ENCODE measurements around the gene BAIAP2L1. TPM values are rescaled to one million over a fixed set of nuclear protein-coding genes. Genes with fewer than 3 reads are reported as not detected.
"Not testable (repeated sequence)": the region's sequence is repeated elsewhere in the genome, so short reads cannot be mapped to it uniquely, and the experiment has no call there.

Gene BAIAP2L1, protein sequence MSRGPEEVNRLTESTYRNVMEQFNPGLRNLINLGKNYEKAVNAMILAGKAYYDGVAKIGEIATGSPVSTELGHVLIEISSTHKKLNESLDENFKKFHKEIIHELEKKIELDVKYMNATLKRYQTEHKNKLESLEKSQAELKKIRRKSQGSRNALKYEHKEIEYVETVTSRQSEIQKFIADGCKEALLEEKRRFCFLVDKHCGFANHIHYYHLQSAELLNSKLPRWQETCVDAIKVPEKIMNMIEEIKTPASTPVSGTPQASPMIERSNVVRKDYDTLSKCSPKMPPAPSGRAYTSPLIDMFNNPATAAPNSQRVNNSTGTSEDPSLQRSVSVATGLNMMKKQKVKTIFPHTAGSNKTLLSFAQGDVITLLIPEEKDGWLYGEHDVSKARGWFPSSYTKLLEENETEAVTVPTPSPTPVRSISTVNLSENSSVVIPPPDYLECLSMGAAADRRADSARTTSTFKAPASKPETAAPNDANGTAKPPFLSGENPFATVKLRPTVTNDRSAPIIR
- 14.5 and 21.4 TPM in 2 replicates for total RNA-seq (2014; rRNA removed; shearing (Covaris generic); ENCODE audit: low replicate concordance)

DNA sequence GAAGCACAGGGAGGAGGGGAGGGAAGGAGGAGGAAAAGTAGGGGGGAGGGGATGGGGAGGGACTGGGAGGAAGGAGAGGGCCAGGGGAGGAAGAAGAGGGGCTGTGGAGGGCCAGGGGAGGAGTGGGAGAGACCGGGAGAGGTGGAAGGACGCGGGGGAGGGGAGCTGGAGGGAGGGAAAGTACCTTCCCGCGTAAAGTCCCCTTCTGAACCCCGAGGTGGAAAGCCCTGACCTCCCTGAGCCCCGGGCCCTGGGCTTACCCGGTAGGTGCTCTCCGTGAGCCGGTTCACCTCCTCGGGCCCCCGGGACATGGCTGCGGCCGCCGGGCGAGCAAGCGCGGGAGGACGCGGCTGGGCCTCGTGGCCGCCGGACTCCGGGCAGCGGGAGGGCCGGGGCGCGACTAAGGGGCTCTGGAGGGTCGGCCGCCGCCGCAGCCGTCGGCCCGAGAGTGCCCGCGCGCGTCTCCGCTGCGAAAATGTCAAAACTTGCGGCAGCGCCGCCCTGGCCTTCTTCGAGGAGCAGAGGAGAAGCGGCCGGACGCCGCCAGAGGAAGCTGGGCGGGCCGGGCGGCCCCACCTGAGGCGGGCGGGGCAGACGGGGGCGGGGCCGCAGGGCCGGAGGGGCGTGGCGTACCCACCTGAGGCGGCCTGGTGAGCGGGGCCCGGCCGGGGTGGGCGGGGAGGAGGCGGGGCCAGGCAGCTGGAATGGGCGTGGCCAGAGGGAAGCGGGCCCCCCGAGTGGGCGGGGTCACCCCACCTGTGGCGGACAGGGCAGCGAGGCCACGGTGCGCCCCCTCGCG is at the start of gene BAIAP2L1:
TSS of gene BAIAP2L1 (minus strand) at position 549 of the 799 bp plus-strand sequence. CDS start at position 311, 238 bp downstream.
- DNase-seq (ENCODE audit: low read depth) = peak; percentile 85
- in situ Hi-C loops (cut with HindIII; ENCODE audit: low pct_unique_long_range_greater_than_20kb, low sequenced_read_pairs) = no loop called here

DNA sequence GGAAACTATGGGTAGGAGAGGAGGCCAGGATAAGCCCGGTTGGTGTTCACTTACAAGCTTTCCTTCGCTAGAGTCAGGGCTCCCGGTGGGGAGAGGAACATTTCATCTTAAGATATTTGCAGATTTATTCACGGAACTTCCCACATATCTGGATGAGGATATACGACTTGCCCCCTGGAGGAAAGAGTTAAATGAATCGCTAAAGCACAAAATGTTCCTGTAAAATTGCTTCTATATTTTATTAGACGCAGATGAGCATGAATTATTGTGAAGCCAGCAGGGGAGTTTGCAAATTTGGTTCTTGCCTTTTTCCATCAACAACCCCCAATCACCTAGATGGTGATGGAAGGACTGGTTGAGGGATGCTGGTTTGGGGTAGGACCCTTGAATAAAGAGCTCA is 47.9 kb upstream of the BAIAP2L1 start:
- in situ Hi-C loops (cut with HindIII; ENCODE audit: low pct_unique_long_range_greater_than_20kb, low sequenced_read_pairs) = no loop called here
- no peak for DNase-seq (ENCODE audit: low read depth)

DNA sequence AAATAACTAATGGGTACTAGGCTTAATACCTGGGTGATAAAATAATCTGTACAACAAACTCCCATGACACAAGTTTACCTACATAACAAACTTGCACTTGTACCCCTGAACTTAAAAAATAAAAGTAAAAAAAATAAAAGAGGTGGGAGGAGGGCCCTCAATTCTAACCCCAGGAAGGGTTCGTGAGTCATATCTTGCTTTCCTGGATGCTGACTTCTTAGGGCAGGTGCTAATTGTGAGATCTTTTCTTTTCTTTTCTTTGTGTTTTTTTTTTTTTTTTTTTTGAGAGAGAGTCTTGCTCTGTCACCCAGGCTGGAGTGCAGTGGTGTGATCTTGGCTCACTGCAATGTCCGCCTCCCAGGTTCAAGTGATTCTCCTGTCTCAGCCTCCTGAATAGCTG is 40.1 kb upstream of the BAIAP2L1 start:
- in situ Hi-C loops (cut with HindIII; ENCODE audit: low pct_unique_long_range_greater_than_20kb, low sequenced_read_pairs) = not testable (repeated sequence)

DNA sequence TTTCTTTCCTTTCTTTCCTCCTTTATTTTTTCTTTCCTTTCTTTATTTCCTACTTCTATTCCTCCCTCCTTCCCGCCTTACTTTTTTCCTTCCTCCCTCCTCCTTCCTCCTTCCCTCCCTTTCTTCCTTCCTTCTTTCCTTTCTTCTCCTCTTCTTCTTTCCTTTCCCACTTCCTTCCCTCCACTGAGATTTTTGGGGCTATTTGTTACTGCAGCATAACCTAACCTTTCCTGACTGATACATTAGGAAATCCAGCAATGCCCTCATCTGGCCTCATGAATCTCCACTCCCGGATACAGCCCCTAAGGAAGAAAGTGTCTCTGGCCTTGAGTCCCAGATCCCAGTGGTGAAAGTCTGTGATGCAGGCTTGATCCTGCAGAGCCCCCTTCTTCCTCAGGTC is 38.6 kb upstream of the BAIAP2L1 start:
- in situ Hi-C loops (cut with HindIII; ENCODE audit: low pct_unique_long_range_greater_than_20kb, low sequenced_read_pairs) = no loop called here

More for the DNA sequence above, 40.1 kb upstream of the BAIAP2L1 start:
- not testable (repeated sequence) for DNase-seq (ENCODE audit: low read depth)

DNA sequence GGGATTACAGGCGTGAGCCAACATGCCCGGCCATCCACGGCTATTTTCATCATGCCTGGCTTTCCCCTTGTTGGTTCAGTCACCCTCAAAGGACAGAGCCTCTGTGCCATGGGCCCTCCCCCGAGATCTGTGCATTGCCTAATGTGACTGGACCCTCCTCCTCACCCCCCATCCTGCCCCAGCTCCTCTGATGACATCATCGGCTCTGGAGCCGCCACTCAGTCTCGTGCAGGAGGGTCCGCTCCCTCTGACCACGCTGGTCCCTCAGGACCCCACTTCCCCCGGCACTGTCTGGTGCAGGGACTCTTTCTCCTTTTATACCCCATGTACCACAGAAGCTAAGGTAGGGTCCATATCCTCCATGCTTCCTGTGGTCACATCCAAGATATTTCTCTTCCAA is 33.2 kb upstream of the BAIAP2L1 start:
- no peak for DNase-seq (ENCODE audit: low read depth)
- in situ Hi-C loops (cut with HindIII; ENCODE audit: low pct_unique_long_range_greater_than_20kb, low sequenced_read_pairs) = no loop called here

More for the DNA sequence above, 38.6 kb upstream of the BAIAP2L1 start:
- no peak for DNase-seq (ENCODE audit: low read depth)

DNA sequence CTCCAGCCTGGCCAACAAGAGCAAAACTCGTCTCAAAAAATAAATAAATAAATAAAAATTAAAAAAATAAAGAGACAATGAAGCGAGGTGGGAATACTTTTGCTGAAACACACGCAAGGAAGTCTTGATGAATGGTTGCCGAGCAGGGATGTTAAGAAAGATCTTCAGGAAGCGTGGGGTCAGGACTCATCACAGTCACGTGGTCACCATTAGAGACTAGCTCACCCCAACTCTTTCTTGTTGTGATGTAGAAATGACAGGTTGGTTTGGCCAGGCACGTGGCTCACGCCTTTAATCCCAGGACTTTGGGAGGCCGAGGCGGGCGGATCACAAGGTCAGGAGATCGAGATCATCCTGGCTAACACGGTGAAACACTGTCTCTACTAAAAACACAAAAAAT is 28.9 kb upstream of the BAIAP2L1 start:
- DNase-seq (ENCODE audit: low read depth) = no peak
- in situ Hi-C loops (cut with HindIII; ENCODE audit: low pct_unique_long_range_greater_than_20kb, low sequenced_read_pairs) = no loop called here

DNA sequence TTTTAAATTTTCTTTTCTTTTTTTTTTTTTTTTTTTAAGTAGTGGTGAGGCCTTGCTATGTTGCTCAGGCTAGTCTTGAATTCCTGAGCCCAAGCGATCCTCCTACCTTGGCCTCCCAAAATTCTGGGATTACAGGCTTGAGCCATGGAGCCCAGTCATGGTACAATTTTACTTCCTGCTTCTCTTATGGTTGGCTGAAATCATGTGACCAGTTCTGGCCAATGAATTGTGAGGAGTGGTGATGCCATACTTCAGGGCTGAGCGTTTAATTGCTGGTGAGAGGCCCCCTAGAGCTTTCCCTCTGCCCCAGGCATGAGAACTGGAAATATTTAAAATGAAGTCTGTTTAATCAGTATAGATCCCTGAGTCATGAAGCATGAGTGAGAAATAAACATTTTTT is 22.2 kb upstream of the BAIAP2L1 start:
- in situ Hi-C loops (cut with HindIII; ENCODE audit: low pct_unique_long_range_greater_than_20kb, low sequenced_read_pairs) = no loop called here
- peak; percentile 65 for DNase-seq (ENCODE audit: low read depth)

DNA sequence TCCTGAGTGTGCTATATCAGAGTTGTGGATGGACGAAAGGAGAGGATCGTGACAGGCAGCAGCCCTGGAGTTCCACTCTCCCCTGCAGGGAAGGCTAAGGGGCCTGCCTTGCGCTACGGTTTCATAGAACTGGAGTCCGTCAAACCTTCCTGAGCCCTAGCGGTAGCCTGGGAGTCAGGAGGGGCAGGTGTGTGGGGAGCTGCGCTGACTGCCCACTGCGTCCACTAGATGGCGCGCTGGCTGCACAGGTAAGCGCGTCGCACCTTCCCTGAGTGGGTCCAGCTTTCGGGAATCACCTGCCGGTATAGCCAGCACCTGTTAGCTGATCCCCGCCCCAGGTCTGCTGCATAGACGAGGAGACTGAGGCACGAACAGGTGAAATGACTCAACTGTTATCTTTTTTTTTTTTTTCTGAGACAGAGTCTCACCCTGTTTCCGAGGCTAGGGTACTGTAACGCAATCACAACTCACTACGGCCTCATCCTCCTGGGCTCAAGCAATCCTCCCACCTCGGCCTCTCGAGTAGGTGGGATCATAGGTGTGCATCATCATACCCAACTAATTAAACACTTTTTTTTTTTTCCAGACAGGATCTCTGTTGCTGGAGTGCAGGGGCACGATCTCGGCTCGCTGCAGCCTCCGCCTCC is 20.2 kb upstream of the BAIAP2L1 start:
- in situ Hi-C loops (cut with HindIII; ENCODE audit: low pct_unique_long_range_greater_than_20kb, low sequenced_read_pairs) = no loop called here
- DNase-seq (ENCODE audit: low read depth) = peak; percentile 54

DNA sequence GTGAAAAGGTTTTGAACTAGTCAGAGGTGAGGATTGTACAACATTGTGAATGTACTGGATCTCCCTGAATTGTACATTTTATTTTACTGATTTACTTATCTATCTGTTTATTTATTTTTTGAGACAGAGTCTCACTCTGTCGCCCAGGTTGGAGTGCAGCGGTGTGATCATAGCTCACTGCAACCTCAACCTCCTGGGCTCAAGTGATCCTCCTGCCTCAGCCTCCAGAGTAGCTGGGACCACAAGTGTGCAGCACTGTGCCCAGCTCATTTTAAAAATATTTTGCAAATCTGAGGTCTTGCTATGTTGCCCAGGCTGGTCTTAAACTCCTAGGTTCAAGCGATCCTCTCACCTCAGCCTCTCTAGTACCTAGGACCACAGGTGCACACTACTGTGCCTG is 19.1 kb upstream of the BAIAP2L1 start:
- in situ Hi-C loops (cut with HindIII; ENCODE audit: low pct_unique_long_range_greater_than_20kb, low sequenced_read_pairs); DNase-seq (ENCODE audit: low read depth): not testable (repeated sequence)

DNA sequence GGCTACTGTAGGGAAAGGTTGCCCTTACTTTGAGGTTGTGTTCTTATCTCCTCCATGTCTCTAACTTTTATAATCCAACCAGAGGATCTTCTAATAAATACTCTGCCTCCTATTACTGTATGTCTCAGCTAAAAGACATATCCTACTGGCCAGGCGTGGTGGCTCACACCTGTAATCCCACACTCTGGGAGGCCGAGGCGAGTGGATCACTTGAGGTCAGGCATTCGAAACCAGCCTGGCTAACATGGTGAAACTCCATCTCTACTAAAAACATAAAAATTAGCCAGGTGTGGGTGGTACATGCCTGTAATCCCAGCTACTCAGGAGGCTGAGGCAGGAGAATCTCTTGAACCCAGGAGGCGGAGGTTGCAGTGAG is 18.4 kb upstream of the BAIAP2L1 start:
- DNase-seq (ENCODE audit: low read depth); in situ Hi-C loops (cut with HindIII; ENCODE audit: low pct_unique_long_range_greater_than_20kb, low sequenced_read_pairs): not testable (repeated sequence)

DNA sequence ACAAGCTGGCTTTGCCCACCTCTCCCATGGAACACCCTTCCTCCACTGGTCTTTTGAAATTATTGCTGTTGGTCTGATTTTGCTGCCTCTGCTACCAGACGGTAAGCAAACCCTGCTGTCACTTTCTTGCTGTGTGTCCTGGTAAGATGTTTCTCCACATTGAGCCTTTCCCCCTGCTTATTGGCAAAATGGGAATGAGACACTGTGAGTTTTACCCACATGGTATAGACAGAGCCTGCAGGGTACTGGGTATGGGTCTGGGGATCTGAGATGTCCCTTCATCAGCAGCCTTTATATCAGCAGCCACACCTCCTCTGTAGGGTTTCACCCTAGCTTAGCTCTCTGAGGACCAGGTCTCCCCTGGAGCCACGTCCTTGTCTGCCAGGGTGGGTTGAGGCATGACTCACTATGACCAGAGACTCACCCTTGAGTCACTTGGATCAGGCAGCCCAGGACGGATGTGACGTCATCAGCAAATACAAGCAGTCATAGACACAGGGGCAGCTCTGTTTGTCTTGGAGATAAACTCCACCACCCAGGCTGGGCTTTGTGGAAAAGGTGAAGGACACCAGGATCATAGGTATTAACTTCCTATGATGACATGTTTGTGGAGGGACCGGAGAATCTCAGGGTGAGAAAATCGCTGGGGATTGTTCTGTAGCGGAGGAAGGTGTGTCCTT is 17.9 kb upstream of the BAIAP2L1 start:
- DNase-seq (ENCODE audit: low read depth) = peak; percentile 90
- in situ Hi-C loops (cut with HindIII; ENCODE audit: low pct_unique_long_range_greater_than_20kb, low sequenced_read_pairs) = no loop called here

DNA sequence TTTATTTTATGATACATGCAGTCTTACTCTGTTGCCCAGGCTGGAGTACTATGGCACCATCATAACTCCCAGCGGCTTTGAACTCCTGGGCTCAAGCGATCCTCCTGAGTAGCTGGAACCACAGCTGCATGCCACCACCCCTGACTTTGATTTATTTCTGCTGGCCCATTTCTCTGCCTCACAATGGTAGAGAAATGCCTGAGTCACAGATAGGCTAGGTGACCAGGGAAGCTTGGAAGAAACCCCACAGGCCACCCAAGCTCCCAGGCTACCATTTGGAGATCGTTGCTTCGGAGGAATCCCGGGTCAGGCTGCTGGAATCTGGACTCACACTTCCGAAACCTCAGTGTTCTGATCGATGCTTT is 17.4 kb upstream of the BAIAP2L1 start:
- DNase-seq (ENCODE audit: low read depth) = peak; percentile 43
- in situ Hi-C loops (cut with HindIII; ENCODE audit: low pct_unique_long_range_greater_than_20kb, low sequenced_read_pairs) = no loop called here

DNA sequence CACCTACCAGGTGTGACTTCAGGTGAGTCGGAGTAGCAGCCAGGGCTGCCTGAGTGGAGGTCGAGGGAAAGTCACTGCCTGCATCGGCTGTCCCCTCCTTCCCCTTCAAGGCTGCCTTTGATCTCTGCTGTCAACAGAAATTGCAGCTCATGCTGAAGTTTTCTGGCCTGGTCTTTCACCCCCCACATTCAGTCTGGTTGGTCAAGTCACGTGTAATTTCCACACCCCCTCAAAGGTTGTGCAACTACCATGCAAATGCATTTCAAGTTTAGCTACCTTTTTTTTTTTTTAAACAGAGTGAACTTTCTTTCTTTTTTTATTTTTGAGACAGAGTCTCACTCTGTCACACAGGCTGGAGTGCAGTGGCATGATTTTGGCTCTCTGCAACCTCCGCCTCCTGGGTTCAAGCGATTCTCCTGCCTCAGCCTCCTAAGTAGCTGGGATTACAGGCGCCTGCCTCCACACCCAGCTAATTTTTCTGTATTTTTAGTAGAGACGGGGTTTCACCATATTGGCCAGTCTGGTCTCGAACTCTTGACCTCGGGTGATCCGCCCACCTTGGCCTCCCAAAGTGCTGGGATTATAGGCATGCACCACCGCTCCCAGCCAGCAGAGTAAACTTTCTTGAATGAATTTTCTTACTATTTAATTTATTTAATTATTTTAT is 16.8 kb upstream of the BAIAP2L1 start:
- in situ Hi-C loops (cut with HindIII; ENCODE audit: low pct_unique_long_range_greater_than_20kb, low sequenced_read_pairs); DNase-seq (ENCODE audit: low read depth): not testable (repeated sequence)

DNA sequence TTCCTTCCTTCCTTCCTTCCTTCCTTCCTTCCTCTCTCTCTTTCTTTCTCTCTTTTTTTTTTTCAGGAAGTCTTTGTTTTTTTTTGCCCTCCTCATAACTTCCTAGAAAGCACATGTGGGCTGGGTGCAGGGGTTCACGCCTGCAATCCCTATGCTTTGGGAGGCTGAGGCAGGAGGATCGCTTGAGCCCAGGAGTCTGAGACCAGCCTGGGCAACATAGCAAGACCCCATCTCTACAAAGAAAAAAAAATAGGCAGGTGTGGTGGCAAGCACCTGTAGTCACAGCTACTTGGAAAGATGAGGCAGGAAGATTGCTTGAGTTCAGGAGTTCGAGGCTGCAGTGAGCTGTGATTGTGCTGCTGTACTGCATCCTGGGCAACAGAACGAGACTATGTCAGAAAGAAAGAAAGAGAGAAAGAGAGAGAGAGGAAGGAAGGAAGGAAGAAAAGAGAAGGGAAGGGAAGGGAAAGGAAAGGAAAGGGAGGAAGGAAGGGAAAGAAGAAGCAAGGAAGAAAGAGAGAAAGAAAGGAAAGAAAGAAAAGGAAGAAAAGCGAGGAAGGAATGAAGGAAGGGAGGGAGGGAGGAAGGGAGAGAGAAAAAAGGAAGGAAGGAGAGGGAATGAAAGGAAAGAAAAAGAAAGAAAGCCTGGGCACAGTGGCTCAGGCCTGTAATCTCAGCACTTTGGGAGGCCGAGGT is 13.5 kb upstream of the BAIAP2L1 start:
- no peak for DNase-seq (ENCODE audit: low read depth)
- in situ Hi-C loops (cut with HindIII; ENCODE audit: low pct_unique_long_range_greater_than_20kb, low sequenced_read_pairs) = no loop called here

DNA sequence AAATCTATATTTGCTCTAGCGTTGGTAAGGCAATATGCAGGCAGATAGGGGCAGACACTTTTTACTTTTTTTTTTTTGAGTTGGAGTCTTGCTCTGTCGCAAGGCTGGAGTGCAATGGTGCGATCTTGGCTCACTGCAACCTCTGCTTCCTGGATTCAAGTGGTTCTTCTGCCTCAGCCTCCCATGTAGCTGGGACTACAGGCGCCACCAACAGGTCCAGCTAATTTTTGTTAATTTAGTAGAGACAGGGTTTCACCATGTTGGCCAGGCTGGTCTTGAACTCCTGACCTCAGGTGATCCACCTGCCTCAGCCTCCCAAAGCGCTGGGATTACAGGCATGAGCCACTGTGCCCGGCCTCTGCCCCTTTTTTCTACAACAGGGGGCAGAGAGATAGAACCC is 12.8 kb upstream of the BAIAP2L1 start:
- in situ Hi-C loops (cut with HindIII; ENCODE audit: low pct_unique_long_range_greater_than_20kb, low sequenced_read_pairs); DNase-seq (ENCODE audit: low read depth): not testable (repeated sequence)

DNA sequence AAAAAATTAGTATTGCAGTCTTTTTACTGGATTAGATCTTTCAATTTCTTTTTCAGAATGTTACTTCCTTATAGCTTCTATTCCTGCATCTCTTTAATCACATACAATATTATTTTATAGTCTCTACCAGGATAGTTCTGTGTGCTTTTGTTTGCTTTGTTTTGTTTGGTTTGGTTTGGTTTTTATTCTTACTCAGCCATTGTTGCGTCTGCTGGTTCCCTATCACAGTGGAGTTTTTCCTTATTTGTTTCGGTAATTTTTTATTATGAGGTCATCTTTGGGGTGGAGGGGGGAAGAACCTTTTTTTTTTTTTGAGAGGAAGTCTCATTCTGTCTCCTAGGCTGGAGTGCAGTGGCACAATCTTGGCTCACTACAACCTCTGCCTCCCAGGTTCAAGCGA is 9.0 kb upstream of the BAIAP2L1 start:
- in situ Hi-C loops (cut with HindIII; ENCODE audit: low pct_unique_long_range_greater_than_20kb, low sequenced_read_pairs) = no loop called here
- no peak for DNase-seq (ENCODE audit: low read depth)

DNA sequence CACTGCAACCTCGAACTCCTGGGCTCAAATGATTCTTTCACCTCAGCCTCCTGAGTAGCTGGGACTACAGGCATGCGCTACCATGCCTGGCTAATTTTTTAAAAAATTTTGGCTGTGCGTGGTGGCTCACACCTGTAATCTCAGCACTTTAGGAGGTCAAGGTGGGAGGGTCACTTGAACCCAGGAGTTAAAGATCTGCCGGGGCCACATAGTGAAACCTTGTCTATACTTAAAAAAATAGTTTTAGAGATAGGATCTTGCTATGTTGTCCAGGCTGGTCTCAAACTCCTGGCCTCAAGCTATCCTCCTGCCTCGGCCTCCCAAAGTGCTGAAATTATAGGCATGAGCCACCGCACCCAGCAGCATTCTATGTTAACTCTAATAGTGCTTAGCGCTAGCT is 7.3 kb upstream of the BAIAP2L1 start:
- DNase-seq (ENCODE audit: low read depth); in situ Hi-C loops (cut with HindIII; ENCODE audit: low pct_unique_long_range_greater_than_20kb, low sequenced_read_pairs): not testable (repeated sequence)

All from Caki2 (cell line).